ENCODE data around the gene ESAM.
A peak's percentile ranks its signal among the peaks of the same experiment; 100 is the strongest.

ESAM gene

DNA sequence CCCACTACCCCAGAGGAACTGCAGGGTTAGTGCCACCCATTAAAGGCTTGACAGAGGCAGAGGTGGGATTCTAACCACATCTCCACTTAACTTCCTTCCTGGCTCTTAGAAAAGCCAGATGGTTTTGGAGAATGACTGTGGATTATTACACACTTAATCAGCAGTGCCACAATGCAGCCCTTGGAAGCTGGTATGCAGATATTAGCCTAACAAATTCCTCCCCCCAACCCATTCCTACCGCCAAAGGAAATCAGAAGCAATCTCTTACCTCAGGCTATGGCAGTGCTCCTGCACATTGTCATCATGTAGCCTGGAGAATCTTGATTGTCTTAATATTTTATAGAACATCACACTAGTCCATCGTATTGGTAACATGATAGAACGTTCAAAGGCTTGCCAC lies 45.5 kb downstream of the ESAM start:
- Histone ChIP-seq H3K27ac (ENCODE audit: insufficient read depth in 1 of 2, low read depth in 1 of 2, low read length in 2 of 2, poor library complexity in 1 of 2, severe bottlenecking in 2 of 2) (no peak overlapping the region), H3K36me3 (ENCODE audit: control insufficient read depth in 4 of 4, insufficient read depth in 4 of 4, low read length in 3 of 4) (no peaks in the 10 kb centered on the region), H3K27me3 (replicated peaks in 2 of 5; ENCODE audit: control insufficient read depth in 4 of 5, insufficient read depth in 5 of 5, low read length in 4 of 5) (peaks cover 0 to 19% (median 8%) of the 10 kb centered on the region in 5 experiments), H3K9me3 (ENCODE audit: control extremely low read depth in 1 of 5, control insufficient read depth in 4 of 5, insufficient read depth in 2 of 5, low read depth in 1 of 5, low read length in 4 of 5) (no peaks in the 10 kb centered on the region), H3K4me3 (ENCODE audit: control insufficient read depth in 1 of 7, extremely low read depth in 1 of 7, insufficient read depth in 4 of 7, low read depth in 2 of 7, low read length in 6 of 7) (peak overlapping the region in 1 of 7 experiments; percentile 13), H3K4me1 (ENCODE audit: control extremely low read depth in 1 of 4, control insufficient read depth in 4 of 4, insufficient read depth in 4 of 4, low read length in 3 of 4) (peaks cover 7 to 47% (median 32%) of the 10 kb centered on the region in 4 experiments)
- peak; percentile 83 to 98 (median 97) for DNase-seq
- WGBS (ENCODE audit: insufficient coverage) = no CpG with 5 or more reads among the region's 3 CpGs
- ChIA-PET CTCF (interaction anchor here (1.0 to 2.2 kb wide), 8 partner anchors 9 to 49 kb away, joined by 3 to 8 read pairs (median 4); partner anchors contain the start of gene NRGN), POLR2A (interaction anchor here (1.6 kb wide), 1 partner anchor 43 kb away, joined by 7 read pairs; the partner anchor contains the start of genes SIAE and SPA17)

DNA sequence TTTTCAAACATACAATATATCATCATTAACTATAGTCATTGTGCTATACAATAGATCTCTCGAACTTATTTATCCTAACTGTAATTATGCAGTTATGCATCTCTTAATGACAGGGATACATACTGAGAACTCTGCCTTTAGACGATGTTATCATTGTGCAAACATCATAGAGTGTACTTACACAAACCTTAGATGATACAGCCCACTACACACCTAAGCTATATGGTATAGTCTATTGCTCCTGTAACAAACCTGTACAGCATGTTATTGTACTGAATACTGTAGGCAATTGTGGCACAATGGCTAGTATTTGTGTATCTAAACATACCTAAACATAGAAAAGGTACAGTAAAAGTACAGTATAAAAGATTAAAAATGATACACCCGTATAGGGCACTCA lies 49.7 kb downstream of the ESAM start:
- WGBS (ENCODE audit: insufficient coverage) = 100% methylated on average over 2 of the region's 3 CpGs
- ChIA-PET POLR2A (no interaction called here), CTCF (no interaction called here)
- no peak overlapping the region for H3K4me3 ChIP-seq (ENCODE audit: control insufficient read depth in 1 of 7, extremely low read depth in 1 of 7, insufficient read depth in 4 of 7, low read depth in 2 of 7, low read length in 6 of 7)
- peaks cover 1 to 18% (median 16%) of the 10 kb centered on the region in 4 experiments for H3K4me1 ChIP-seq (ENCODE audit: control extremely low read depth in 1 of 4, control insufficient read depth in 4 of 4, insufficient read depth in 4 of 4, low read length in 3 of 4)
- H3K9me3 ChIP-seq (ENCODE audit: control extremely low read depth in 1 of 5, control insufficient read depth in 4 of 5, insufficient read depth in 2 of 5, low read depth in 1 of 5, low read length in 4 of 5) = peaks cover 1 to 10% (median 6%) of the 10 kb centered on the region in 5 experiments
- H3K27ac ChIP-seq (ENCODE audit: insufficient read depth in 1 of 2, low read depth in 1 of 2, low read length in 2 of 2, poor library complexity in 1 of 2, severe bottlenecking in 2 of 2) = no peak overlapping the region
- peaks cover 0 to 2% (median 0%) of the 10 kb centered on the region in 5 experiments for H3K27me3 ChIP-seq (replicated peaks in 2 of 5; ENCODE audit: control insufficient read depth in 4 of 5, insufficient read depth in 5 of 5, low read length in 4 of 5)
- no peak for DNase-seq
- H3K36me3 ChIP-seq (ENCODE audit: control insufficient read depth in 4 of 4, insufficient read depth in 4 of 4, low read length in 3 of 4) = no peaks in the 10 kb centered on the region

DNA sequence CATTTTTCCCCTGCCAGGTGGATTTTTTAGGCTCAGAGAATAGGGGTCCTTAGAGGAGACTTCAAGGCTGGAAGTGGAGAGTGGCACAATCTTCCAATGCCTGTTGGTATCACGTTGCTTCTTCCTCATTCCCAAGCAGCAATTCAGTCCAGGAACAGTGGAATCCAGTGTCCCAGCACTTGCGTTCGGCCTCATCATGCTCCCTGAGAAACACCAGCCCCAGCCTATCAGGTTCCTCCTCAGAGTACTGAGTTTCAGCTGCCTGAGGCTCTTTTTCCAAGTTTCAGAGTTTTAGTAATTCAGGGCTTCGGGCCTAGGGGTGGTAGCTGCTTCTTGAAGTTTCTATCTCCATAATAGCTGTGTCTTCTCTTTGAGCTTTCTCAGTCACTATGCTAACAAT lies 54.3 kb downstream of the ESAM start:
- WGBS (ENCODE audit: insufficient coverage) = 91% methylated on average over 3 of the region's 4 CpGs

More for the DNA sequence above, 54.3 kb downstream of the ESAM start:
- H3K4me3 ChIP-seq (ENCODE audit: control insufficient read depth in 1 of 7, extremely low read depth in 1 of 7, insufficient read depth in 4 of 7, low read depth in 2 of 7, low read length in 6 of 7) = no peak overlapping the region
- CTCF ChIA-PET = no interaction called here
- no peaks in the 10 kb centered on the region for H3K27me3 ChIP-seq (replicated peaks in 2 of 5; ENCODE audit: control insufficient read depth in 4 of 5, insufficient read depth in 5 of 5, low read length in 4 of 5)
- H3K36me3 ChIP-seq (ENCODE audit: control insufficient read depth in 4 of 4, insufficient read depth in 4 of 4, low read length in 3 of 4) = no peaks in the 10 kb centered on the region
- H3K9me3 ChIP-seq (ENCODE audit: control extremely low read depth in 1 of 5, control insufficient read depth in 4 of 5, insufficient read depth in 2 of 5, low read depth in 1 of 5, low read length in 4 of 5) = peaks cover 1 to 11% (median 6%) of the 10 kb centered on the region in 5 experiments
- no peaks in the 10 kb centered on the region for H3K4me1 ChIP-seq (ENCODE audit: control extremely low read depth in 1 of 4, control insufficient read depth in 4 of 4, insufficient read depth in 4 of 4, low read length in 3 of 4)
- no peak overlapping the region for H3K27ac ChIP-seq (ENCODE audit: insufficient read depth in 1 of 2, low read depth in 1 of 2, low read length in 2 of 2, poor library complexity in 1 of 2, severe bottlenecking in 2 of 2)
- POLR2A ChIA-PET = no interaction called here
- DNase-seq = no peak

Measured in common myeloid progenitor, CD34-positive (primary cell).